Pons (tissue), 1 donor: ENCODE measurements around the gene FOXP4.

Source experiments
- DNase-seq: peaks from one replicate; pipeline ENCODE4 v3.0.0-alpha.2; 2016; ENCODE audit warnings: low spot score

FOXP4 gene

GRCh38 chr6:41546866-41547798 lies 951 bp downstream of the FOXP4 start:
- no peak for DNase-seq

GRCh38 chr6:41547799-41548097 lies 1.6 kb downstream of the FOXP4 start:
- no peak for DNase-seq

GRCh38 chr6:41548098-41548840 lies 2.1 kb downstream of the FOXP4 start:
- no peak for DNase-seq

- DNase-seq = no peak
Measured at GRCh38 chr6:41548841-41549642, 2.9 kb downstream of the FOXP4 start.

- DNase-seq = no peak
Measured at GRCh38 chr6:41549673-41550072, 3.5 kb downstream of the FOXP4 start.

DNA sequence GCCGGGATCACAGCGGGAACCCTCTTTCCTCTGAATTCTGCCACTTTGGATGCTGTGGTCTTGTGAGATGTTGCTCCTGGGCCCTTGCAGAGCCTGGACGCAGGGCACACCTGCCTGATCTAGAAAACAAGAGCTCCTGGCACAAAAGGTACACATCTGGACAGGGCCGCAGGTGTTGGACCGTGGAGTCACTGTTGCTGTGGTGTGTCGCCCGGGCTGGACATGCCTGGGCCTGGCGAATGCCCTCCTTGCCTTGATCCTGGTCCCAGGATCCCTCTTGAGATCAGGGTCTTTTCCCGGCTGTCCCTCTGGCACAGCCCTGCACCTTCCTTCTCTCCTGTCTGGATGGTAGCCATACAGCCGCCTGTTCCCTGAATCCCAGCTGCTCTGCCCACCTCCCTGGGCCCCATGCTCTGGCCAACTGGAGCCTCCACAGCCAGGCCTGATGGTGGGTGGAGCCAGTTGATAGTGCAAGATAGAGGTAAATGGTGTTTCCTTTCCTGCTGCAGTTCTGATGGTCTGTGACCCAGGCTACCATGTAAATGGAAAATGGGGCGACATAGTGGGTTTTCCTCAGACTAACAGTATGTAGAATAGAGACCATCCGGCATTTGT lies 5.0 kb downstream of the FOXP4 start:
- no peak for DNase-seq

GRCh38 chr6:41551857-41552256 lies 5.7 kb downstream of the FOXP4 start:
- DNase-seq = no peak

DNA sequence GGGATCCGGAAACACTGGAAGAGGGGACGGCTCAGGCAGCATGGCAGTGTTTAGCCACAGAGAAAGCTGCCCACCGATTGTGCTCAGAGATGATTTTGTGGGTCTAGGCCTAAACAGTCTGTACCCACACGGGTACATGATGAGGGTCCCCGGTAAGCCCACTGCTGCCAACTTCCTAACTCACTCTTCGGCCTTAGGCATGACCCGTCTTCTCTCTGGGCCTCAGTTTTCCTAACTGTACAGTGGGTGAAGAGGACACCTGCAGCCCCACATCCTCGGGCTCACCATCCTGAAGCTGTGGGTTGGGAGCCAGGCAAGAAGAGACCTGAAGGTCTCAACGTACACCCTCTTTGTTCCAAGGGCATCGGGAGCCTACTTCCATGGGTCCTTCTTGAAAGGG lies 6.5 kb downstream of the FOXP4 start:
- DNase-seq = no peak

GRCh38 chr6:41553405-41553999 lies 7.3 kb downstream of the FOXP4 start:
- DNase-seq = no peak

DNA sequence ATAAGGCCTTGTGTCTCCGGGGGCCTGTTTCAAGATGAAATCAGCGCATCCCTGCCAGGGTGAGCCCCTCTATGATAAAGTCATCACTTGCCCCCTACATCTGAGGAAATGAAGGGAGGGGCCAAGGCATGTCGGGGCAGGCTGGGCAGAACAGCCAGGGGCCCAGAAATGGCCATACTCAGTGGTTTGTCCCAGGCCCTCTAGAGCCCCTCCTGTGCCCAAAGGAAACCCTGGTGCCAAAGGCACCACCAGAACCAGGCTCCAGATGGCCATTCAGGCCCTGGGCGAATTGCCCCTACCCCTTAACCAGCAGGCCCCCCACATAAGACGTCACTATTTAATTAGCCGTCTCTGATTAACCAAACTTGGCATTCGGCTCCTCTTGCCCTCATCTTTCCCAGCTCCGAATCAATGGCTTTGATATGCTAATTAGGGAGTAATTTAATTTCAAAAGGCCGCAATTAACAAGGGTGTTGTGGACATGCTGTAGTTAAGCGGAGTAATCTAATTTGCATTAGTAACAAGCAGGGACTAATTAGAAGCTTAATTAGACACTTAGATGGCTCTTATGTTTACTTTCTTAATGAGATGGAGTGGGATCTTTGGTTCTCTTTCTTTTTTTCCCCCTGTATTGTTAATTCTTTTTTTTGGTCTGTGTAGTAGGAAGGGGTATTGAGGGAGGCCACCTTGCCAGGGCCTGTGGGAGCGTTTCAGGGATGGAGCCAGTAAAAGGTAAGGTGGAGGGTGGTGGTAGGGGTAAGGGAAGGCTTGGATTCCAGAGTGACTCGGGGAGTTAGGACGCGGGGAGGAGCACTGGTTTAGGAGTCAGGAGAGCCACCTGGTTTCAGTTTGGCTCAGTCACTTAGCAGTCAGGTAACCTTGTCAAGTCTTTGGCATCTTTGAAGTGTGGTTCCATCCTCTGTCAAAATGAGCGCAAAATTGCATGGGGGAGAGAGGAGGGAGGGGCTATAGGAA lies 9.4 kb downstream of the FOXP4 start:
- DNase-seq = no peak

GRCh38 chr6:41557335-41557734 lies 11.2 kb downstream of the FOXP4 start:
- DNase-seq = no peak

DNA sequence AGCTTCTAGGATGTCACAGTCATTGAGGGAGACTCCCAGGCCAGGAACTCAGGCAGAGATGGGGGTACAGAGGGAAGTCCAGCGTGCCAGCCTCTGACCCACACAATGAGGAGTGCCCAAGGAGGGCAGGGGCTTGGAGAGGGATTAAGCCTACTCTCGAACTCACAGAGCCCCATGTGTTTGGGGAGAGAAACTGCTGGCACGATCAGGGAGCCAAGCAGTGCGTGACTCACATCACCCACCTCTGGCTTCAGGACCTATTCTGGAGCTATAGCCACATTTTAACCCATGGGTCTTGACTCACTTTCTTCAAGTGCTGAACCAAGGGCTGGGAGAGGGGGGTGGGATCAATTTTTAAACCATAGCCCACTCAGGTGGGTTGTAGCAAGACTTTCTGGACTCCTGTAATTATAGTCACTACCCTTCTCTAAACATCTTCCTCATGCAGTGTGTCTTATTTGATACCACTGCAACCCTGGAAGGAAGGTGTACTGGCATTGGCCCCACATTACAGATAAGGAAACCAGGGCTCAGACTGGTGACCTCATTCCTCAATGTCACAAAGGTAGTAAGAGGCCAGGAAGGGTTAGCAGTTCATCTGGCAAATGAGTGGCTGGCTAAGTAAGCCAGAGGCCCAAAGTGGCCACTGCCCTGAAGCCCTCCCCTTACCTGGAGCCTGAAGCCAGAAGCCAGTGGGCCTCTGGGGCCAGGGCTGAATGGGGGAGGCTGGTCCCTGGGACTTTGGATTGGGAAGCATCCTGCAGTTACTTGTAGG lies 12.0 kb downstream of the FOXP4 start:
- no peak for DNase-seq

DNA sequence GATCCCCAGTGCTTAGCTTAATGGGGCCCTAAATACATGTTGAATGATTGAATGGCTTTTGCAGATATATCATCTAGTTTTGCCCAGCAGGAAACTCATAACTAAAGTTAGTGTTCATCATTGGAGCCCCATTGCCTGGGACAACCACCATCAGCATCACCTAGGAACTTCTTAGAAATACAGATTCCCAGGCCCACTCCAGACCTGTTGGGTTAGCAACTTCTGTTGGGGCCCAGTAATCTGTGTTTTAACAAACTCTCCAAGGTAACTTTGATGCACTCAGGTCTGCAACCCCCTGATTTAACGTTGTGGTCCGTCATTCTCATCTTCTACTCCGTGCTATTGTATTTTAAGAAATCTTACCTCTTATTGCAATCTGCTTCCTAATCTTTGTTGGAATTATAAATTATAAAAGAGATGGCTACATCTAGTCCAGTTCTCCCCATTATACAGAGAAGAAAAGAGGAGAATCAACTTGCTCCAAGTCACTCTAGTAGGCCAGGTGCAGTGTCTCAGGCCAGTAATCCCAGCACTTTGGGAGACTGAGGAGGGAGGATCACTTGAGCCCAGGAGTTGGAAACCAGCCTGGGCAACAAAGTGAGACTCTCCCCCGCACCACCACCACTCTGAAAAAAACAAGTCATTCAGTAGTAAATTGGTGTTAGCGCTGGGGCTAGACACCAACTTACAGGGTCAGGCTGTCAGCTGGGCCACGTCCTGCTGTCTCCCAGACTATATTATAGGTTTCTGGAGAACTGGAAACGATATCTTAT lies 13.7 kb downstream of the FOXP4 start:
- DNase-seq = no peak

DNA sequence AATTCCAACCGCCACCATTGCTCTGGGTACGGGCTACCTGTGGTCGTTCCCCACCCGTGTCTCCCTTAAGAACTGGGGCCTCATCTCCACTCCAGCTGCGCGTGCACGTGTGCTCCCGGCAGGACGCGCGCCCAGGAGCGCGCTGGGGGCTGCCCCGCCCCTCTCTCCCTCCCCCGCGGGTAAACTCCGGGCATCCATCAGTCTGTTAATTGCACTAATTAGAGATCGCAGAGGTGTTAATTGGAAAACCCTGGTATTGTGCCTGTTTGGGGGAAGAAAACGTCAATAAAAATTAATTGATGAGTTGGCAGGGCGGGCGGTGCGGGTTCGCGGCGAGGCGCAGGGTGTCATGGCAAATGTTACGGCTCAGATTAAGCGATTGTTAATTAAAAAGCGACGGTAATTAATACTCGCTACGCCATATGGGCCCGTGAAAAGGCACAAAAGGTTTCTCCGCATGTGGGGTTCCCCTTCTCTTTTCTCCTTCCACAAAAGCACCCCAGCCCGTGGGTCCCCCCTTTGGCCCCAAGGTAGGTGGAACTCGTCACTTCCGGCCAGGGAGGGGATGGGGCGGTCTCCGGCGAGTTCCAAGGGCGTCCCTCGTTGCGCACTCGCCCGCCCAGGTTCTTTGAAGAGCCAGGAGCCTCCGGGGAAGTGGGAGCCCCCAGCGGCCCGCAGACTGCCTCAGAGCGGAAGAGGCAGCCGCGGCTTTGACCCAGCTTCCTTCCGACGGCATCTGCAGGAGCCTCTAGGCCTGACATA lies 14.4 kb downstream of the FOXP4 start:
- no peak for DNase-seq

GRCh38 chr6:41561416-41561815 lies 15.2 kb downstream of the FOXP4 start:
- DNase-seq = no peak

- DNase-seq = no peak
Measured at GRCh38 chr6:41561931-41562911, 16.0 kb downstream of the FOXP4 start.
